GM10266 (cell line): Measurements from ENCODE around the gene LST1.

Experiments
- DNase-seq: peaks from one replicate; pipeline ENCODE4 v3.0.0; 2012; ENCODE audit errors: extremely low spot score
- CTCF ChIP-seq: IDR thresholded peaks from 2 replicates; pipeline ENCODE4 v1.5.1; 2012; ENCODE audit warnings: mild to moderate bottlenecking, low read depth; ENCODE audit not compliant: control insufficient read depth, insufficient read depth; ENCODE audit errors: missing control alignments

The LST1 gene

DNA sequence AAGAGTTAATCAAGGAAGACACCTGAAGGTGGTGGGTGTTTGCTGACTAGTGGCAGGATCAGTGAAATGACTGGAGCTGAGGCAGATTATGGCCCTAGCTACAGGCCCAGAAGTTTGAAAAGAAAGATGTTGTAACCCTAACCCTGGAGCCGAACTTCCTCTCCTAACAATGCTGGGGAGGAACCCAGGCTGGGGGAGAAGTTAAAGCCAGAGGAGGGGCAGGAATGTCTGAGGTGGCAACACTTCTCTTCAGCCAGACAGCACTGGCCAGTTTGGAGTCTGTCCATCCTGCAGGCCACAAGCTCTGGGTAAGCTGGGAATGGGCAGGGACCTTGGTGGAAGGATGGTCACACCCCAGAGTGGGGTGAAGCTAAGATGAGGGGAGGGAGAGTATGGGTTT lies at the start of gene LST1:
Gene LST1, plus strand, starts transcription at position 270 of the 400 bp plus-strand sequence. CDS start 1,023 bp downstream, outside the sequence.
- TF ChIP-seq CTCF: no peak
- DNase-seq: no peak

GRCh38 chr6:31538805-31539400 lies 47.2 kb upstream of the LST1 start:
- TF ChIP-seq CTCF: no peak
- no peak for DNase-seq

GRCh38 chr6:31540640-31541039 lies 45.4 kb upstream of the LST1 start:
- no peak for TF ChIP-seq CTCF
- no peak for DNase-seq

DNA sequence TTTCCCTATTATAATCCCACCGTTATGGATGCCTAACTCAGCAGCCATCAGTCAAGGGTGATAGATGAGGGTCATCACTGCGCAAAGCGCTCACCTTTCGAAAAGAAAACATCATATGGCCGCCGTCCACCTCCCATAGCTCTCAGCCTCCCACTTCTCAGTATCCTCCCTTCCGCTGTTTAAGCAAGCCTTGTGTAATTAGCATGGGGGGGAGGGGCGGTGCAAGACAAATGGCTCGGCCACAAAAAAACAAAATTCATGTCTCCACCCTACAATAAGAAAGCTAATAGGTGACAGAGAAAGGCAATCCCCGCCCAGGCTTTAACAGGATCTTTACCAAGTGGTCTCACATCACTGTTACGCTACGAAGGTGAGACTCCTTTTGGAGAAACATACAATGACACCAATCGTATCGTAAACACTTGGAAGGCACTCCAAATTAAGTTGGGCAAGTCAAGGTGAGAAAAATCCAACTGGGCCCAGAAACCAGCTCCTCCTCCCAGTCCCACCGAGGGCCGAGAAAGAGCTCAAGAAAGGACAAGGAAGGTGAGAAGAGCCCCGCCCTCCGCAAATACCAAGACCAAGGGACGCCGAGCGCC lies 44.9 kb upstream of the LST1 start:
- peak; percentile 60 for DNase-seq

DNA sequence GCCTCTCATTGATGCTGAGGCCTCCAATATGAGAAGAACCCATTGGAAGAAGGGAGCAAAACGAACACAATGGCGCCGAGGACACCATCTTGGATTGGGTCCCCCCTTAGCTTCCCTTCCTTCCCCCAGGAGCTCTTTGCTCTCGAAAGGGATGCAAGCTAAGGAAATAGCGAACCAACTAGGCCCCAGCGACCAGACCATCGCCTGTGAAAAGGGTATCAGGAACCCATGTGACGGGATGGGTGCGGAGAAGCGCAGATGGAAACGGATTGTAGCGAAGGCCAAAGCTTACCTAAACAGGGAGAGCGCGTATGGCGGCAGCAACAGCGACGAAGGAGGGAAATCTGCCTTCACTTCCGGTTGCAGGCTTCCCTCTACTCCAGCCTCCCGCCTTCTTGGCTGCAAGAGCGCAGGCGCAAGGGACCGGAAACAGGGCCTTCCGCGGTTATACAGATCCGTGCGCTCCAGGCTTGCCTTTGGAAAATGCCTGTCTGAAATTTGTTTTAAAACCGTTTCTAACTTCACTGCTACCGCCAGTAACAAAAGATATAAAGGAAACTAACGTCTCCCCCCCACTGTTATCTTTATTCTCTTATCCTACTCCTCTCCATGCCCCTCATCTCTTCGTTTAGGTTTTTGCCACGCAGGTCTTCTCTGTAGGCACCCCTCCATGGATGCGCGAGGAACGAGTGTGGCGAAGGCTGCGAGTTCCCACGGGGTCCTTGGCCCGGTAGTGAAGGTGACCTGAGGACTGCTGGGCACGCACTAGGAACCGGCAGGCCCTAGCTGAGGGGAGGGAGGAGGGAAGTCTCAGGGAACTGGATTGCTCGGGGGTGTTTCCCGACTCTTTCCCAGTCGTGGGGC lies 44.2 kb upstream of the LST1 start, which contains the start of gene DDX39B:
Gene DDX39B, minus strand, starts transcription at position 346 of the 864 bp plus-strand sequence. CDS start 1,471 bp downstream, outside the sequence.
- no peak for TF ChIP-seq CTCF
- peak; percentile 92 for DNase-seq

More for the DNA sequence above, 44.9 kb upstream of the LST1 start:
- no peak for TF ChIP-seq CTCF

GRCh38 chr6:31543639-31544038 lies 42.4 kb upstream of the LST1 start:
- no peak for DNase-seq
- no peak for TF ChIP-seq CTCF
